Activated naive CD8-positive, alpha-beta T cell treated with anti-CD3 and anti-CD28 coated beads, Interleukin-2, amount 10 ng/mL, durations not matched to agents 7 days and 5 days (primary cell): ENCODE measurements around the gene YLPM1. TPM values are rescaled to one million over a fixed set of nuclear protein-coding genes. Genes with fewer than 3 reads are reported as not detected.

ENCODE experiments used
- ATAC-seq: fragments of 150-1000 bp; cut with Tn5 transposase; one replicate; pipeline ENCODE4 v1.10.0; 2021; ENCODE audit warnings: low read depth, moderate library complexity
- POLR2A ChIA-PET: fragments of 350-600 bp; sonication (Branson Sonifier 250); formaldehyde crosslinking; loops from one replicate; lab custom pipeline; 2021; ENCODE audit warnings: antibody characterized with exemption; lab: Charles Lee
- DNase-seq: peaks from one replicate; pipeline ENCODE4 v3.0.0; 2021
- H3K27ac Mint-ChIP-seq: one replicate; pipeline ENCODE4 v1.8.0; 2022; ENCODE audit warnings: mild to moderate bottlenecking, mixed read lengths
- H3K27me3 Mint-ChIP-seq: one replicate; pipeline ENCODE4 v1.8.0; 2022; ENCODE audit warnings: mild to moderate bottlenecking, moderate library complexity, mixed read lengths
- H3K36me3 Mint-ChIP-seq: one replicate; pipeline ENCODE4 v1.8.0; 2021; ENCODE audit warnings: mild to moderate bottlenecking, mixed read lengths
- H3K4me1 Mint-ChIP-seq: one replicate; pipeline ENCODE4 v1.8.0; 2021; ENCODE audit warnings: mixed read lengths
- H3K4me3 Mint-ChIP-seq: one replicate; pipeline ENCODE4 v1.8.0; 2022; ENCODE audit warnings: mild to moderate bottlenecking, moderate library complexity, mixed read lengths
- H3K9me3 Mint-ChIP-seq: one replicate; pipeline ENCODE4 v1.8.0; 2021; ENCODE audit warnings: mixed read lengths
- total RNA-seq, 2 experiments: library from RNA; stranded (reverse); gene quantifications; one replicate each; pipeline ENCODE4 v1.2.3, GENCODE V29; 2021

Gene YLPM1, protein sequence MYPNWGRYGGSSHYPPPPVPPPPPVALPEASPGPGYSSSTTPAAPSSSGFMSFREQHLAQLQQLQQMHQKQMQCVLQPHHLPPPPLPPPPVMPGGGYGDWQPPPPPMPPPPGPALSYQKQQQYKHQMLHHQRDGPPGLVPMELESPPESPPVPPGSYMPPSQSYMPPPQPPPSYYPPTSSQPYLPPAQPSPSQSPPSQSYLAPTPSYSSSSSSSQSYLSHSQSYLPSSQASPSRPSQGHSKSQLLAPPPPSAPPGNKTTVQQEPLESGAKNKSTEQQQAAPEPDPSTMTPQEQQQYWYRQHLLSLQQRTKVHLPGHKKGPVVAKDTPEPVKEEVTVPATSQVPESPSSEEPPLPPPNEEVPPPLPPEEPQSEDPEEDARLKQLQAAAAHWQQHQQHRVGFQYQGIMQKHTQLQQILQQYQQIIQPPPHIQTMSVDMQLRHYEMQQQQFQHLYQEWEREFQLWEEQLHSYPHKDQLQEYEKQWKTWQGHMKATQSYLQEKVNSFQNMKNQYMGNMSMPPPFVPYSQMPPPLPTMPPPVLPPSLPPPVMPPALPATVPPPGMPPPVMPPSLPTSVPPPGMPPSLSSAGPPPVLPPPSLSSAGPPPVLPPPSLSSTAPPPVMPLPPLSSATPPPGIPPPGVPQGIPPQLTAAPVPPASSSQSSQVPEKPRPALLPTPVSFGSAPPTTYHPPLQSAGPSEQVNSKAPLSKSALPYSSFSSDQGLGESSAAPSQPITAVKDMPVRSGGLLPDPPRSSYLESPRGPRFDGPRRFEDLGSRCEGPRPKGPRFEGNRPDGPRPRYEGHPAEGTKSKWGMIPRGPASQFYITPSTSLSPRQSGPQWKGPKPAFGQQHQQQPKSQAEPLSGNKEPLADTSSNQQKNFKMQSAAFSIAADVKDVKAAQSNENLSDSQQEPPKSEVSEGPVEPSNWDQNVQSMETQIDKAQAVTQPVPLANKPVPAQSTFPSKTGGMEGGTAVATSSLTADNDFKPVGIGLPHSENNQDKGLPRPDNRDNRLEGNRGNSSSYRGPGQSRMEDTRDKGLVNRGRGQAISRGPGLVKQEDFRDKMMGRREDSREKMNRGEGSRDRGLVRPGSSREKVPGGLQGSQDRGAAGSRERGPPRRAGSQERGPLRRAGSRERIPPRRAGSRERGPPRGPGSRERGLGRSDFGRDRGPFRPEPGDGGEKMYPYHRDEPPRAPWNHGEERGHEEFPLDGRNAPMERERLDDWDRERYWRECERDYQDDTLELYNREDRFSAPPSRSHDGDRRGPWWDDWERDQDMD (N-terminal part only)
- total RNA-seq: 10 to 100 TPM; 71.7 to 74.4 TPM

DNA sequence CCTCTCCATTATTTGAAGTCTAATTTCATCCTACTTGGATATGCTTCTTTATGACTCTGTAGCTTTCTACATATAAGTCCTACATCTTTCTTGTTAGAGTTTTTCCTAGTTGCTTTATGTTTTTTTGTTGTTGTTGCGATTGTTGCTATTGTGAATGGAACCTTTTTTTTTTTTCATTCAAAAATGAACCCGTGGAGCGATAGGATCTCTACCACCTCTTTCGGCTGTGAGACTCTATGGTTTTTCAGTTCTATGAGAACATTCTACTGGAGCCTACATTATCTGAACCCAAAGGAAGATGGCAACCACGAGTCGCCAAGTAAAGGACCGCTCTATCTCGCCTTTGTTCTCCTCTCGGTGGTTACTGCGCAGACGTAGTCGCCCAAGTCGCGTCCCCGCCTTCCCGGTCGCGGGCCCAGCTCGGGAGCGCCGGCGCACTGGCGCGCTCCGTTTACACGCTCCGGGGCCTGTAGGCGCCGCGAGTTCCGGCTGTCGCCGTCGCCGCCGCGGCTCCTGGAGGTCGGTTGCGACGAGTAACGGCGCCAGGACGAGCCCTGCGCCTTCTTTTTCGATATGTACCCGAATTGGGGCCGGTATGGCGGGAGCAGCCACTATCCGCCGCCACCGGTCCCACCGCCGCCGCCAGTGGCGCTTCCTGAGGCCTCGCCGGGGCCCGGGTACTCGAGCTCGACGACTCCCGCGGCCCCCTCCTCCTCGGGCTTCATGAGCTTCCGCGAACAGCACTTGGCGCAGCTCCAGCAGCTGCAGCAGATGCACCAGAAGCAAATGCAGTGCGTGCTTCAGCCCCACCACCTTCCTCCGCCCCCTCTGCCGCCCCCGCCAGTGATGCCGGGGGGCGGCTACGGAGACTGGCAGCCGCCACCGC is at the start of gene YLPM1:
Gene YLPM1, plus strand, starts transcription at position 400 of the 886 bp plus-strand sequence. Its CDS starts 174 bp downstream, at position 574.
- H3K36me3 Mint-ChIP-seq: peaks cover 23% of the 10 kb centered on the region
- H3K27me3 Mint-ChIP-seq: no peaks in the 10 kb centered on the region
- peak within 1 kb of the TSS; percentile 90 for H3K27ac Mint-ChIP-seq
- peaks cover 32% of the 10 kb centered on the region for H3K4me1 Mint-ChIP-seq
- ATAC-seq (peak; percentile 93), DNase-seq (peak; percentile 90)
- peak within 1 kb of the TSS; percentile 93 for H3K4me3 Mint-ChIP-seq
- POLR2A ChIA-PET: interaction anchor here (0.5 to 2.4 kb wide), 17 partner anchors 10 to 429 kb away, joined by 3 to 15 read pairs (median 5); partner anchors contain the start of genes DLST and LTBP2
- no peaks in the 10 kb centered on the region for H3K9me3 Mint-ChIP-seq

DNA sequence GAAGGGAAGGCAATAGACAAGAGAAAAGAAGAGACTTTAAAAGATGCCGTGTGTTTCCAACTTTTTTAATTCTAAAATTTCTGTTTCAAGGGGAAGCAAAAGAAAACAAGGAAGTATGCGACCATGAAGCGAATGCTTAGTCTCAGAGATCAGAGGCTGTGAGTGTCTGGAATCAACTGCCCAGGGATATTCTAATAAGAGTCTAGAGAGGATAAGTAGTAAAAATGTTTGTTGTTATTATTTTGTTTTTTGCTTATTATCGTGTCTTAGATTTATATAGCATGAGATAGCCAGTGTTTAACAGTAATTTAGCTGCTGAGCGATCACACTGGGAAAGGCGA is 49.8 kb upstream of the YLPM1 start:
- Mint-ChIP-seq H3K27ac (peak overlapping the region; percentile 98), H3K4me3 (peak overlapping the region; percentile 98), H3K36me3 (peaks cover 19% of the 10 kb centered on the region), H3K4me1 (peaks cover 38% of the 10 kb centered on the region), H3K9me3 (no peaks in the 10 kb centered on the region), H3K27me3 (no peaks in the 10 kb centered on the region)
- POLR2A ChIA-PET: no interaction called here
- DNase-seq: no peak
- no peak for ATAC-seq

DNA sequence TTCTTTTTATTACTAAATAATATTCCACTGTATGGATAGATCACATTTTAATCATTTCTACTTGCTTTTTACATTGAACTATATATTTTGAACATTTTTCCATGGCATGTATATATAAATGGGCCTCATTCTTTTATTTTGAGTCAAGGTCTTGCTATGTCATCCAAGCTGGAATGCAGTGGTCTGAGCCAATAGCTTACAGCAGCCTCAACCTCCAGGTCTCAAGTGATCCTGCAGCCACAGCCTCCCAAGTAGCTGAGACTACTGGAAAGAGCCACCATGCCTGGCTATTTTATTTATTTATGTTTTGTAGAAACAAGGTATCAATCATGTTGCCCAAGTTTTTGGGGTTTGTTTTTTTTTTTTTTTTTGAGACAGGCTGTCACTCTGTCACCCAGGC is 42.6 kb upstream of the YLPM1 start:
- Mint-ChIP-seq H3K4me3 (no peak overlapping the region), H3K27me3 (no peaks in the 10 kb centered on the region), H3K9me3 (no peaks in the 10 kb centered on the region), H3K36me3 (peaks cover 25% of the 10 kb centered on the region), H3K4me1 (peaks cover 4% of the 10 kb centered on the region), H3K27ac (no peak overlapping the region)
- ATAC-seq (no peak), DNase-seq (no peak)
- POLR2A ChIA-PET: interaction anchor here (0.7 kb wide), 1 partner anchor 34 kb away, joined by 6 read pairs; no protein-coding TSS in a partner anchor

DNA sequence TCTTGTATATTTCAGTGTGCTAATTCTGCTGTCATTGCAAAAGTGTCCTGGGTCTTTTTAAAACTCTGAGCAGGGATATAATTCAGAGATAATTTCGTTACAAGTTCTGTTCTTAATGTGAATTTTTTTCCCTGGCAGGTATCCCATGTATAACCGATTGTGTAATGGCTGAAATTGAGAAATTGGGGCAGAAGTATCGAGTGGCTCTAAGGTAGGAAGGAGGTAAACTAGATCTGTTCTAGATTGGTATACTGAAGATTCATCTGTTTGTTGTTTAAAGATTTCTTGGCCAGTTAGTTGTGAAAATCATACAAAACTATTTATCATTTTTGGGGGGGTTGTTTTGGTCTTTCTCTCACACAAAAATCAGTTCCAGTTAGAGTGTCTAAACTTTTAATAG is 40.0 kb upstream of the YLPM1 start:
- H3K27ac Mint-ChIP-seq: no peak overlapping the region
- no peaks in the 10 kb centered on the region for H3K27me3 Mint-ChIP-seq
- no peaks in the 10 kb centered on the region for H3K9me3 Mint-ChIP-seq
- ATAC-seq (no peak), DNase-seq (no peak)
- H3K36me3 Mint-ChIP-seq: peaks cover 20% of the 10 kb centered on the region
- POLR2A ChIA-PET: no interaction called here
- H3K4me1 Mint-ChIP-seq: peaks cover 2% of the 10 kb centered on the region
- H3K4me3 Mint-ChIP-seq: no peak overlapping the region

DNA sequence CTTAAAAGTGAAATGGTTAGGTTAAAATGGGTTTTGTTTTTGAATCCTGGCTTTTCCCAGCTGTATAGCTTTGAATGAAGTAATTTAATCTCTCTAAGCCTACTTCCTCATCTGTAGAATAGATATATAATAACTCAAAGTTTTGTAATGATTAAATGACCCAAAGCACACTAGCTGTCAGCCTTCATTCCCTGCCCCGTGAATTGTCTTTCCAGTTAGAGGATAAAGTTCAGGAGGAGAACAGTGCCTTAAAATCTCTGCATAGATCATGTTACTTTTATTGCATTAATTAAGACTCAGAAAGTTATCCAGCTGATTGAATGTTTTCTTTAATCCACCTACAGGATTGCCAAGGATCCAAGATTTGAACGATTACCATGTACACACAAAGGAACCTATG is 30.7 kb upstream of the YLPM1 start:
- DNase-seq (no peak), ATAC-seq (no peak)
- peaks cover 25% of the 10 kb centered on the region for H3K36me3 Mint-ChIP-seq
- no peak overlapping the region for H3K27ac Mint-ChIP-seq
- no peaks in the 10 kb centered on the region for H3K9me3 Mint-ChIP-seq
- H3K4me3 Mint-ChIP-seq: no peak overlapping the region
- H3K4me1 Mint-ChIP-seq: no peaks in the 10 kb centered on the region
- POLR2A ChIA-PET: no interaction called here
- H3K27me3 Mint-ChIP-seq: no peaks in the 10 kb centered on the region

DNA sequence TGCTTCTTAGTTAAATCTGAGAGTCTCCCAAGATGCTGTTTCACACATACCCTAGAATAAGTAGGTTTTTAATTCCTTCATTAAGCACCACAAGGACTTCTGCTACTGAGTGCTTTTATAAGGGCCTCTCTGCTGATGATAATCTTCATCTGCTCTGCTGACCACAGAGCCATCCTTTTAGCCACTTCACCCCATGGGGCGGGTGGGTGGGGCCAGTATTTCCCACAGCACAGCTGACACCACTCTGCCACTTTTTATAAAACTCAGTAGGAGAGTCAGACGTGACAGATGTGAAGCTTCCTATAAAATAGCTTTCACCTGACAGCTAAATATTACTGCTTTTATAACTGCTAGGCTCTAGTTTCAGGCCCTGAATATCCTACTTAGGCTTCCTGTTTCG is 29.9 kb upstream of the YLPM1 start:
- ATAC-seq (no peak), DNase-seq (no peak)
- Mint-ChIP-seq H3K9me3 (no peaks in the 10 kb centered on the region), H3K27me3 (no peaks in the 10 kb centered on the region), H3K36me3 (peaks cover 21% of the 10 kb centered on the region), H3K4me1 (no peaks in the 10 kb centered on the region), H3K4me3 (no peak overlapping the region), H3K27ac (no peak overlapping the region)
- POLR2A ChIA-PET: no interaction called here

DNA sequence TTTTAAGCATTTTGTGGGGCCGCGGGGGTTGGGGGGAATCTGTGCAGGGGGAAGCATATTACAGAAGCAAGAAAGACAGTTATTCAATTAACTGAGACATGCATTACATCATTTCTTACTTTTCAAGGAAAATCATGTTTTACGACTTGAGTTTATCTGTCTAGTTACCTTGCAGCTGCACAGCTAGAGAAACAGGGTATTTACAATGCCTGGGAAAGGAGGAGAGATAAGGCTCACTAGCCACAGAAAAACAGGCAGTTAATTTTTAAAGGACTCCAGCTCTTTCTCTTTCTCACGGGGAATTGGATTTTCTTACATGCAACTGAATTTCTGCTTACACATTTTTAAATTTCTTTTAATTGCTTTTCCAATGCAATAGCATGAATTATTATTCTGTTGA is 28.0 kb upstream of the YLPM1 start:
- H3K9me3 Mint-ChIP-seq: no peaks in the 10 kb centered on the region
- ATAC-seq (no peak), DNase-seq (no peak)
- H3K27ac Mint-ChIP-seq: no peak overlapping the region
- H3K27me3 Mint-ChIP-seq: no peaks in the 10 kb centered on the region
- POLR2A ChIA-PET: no interaction called here
- H3K36me3 Mint-ChIP-seq: peaks cover 31% of the 10 kb centered on the region
- H3K4me1 Mint-ChIP-seq: no peaks in the 10 kb centered on the region
- no peak overlapping the region for H3K4me3 Mint-ChIP-seq

DNA sequence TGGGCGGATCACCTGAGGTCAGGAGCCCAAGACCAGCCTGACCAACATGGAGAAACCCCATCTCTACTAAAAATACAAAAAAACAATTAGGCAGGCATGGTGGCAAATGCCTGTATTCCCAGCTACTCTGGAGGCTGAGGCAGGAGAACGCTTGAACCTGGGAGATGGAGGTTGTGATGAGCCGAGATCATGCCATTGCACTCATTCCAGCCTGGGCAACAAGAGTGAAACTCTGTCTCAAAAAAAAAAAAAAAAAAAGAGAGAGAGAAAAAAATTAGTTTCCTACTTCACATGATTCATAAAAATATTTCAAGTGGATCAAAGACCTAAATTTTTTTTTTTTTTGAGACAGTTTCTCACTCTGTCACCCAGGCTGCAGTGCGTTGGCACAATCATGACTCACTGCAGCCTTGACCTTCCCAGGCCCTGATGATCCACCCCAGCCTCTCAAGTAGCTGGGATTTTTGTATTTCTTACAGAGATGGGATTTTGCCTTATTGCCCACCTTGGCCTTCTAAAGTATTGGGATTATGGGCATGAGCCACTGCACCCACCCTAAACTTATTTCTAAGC is 25.3 kb upstream of the YLPM1 start:
- no peak overlapping the region for H3K4me3 Mint-ChIP-seq
- H3K27ac Mint-ChIP-seq: no peak overlapping the region
- no peaks in the 10 kb centered on the region for H3K9me3 Mint-ChIP-seq
- ATAC-seq (no peak), DNase-seq (no peak)
- no peaks in the 10 kb centered on the region for H3K4me1 Mint-ChIP-seq
- H3K27me3 Mint-ChIP-seq: no peaks in the 10 kb centered on the region
- POLR2A ChIA-PET: no interaction called here
- peaks cover 27% of the 10 kb centered on the region for H3K36me3 Mint-ChIP-seq

DNA sequence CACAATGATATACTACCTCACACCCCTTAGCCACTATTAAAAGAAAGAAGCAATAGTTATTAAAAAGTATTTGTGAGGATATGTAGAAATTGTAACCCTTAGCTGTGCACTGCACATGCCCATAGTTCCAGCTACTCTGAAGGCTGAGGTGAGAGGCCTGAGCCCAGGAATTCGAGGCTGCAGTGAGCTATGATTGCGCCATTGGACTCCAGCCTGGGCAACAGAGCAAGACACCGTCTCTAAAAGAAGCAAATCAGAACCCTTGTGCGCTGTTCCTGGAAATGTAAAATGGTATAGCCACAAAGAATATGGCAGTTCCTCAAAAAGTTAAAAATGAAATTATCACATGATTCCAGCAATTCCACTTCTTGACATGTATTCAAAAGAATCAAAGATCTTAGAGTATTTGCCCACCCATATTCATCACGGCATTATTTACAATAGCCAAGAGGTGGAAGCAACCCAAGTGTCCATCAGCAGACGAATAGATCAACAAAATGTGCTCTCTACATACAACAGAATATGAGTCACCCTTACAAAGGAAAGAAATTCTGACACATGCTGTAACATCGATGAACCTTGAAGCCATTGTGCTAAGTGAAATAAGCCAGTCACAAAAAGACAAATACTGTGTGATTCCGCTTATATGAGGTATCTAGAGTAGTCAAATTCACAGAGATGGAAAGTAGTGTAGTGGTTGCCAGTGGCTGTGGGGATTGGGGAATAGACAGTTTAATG is 23.7 kb upstream of the YLPM1 start:
- no peaks in the 10 kb centered on the region for H3K9me3 Mint-ChIP-seq
- ATAC-seq: no peak
- no peak for DNase-seq
- H3K27ac Mint-ChIP-seq: no peak overlapping the region
- POLR2A ChIA-PET: no interaction called here
- H3K27me3 Mint-ChIP-seq: no peaks in the 10 kb centered on the region
- H3K4me3 Mint-ChIP-seq: no peak overlapping the region
- peaks cover 2% of the 10 kb centered on the region for H3K4me1 Mint-ChIP-seq
- H3K36me3 Mint-ChIP-seq: peaks cover 26% of the 10 kb centered on the region

DNA sequence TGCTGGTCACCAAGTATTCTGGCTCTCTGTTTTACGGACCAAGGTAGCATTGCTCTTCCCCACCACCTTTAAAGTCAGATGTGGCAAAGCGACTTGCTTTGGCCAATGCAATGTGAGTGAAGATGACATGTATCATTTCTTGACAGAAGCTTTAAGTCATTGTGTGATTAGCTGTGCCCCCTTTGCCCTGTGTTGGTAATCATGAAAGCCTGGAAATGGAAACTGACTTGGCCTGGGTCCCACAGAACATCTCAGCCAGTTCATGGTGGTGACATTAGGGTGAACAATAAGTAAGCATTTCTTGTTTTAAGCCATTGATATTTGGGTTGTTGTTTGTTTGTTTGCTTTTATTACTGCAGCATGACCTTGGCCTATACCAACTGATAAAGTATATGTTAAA is 15.9 kb upstream of the YLPM1 start:
- H3K4me1 Mint-ChIP-seq: peaks cover 2% of the 10 kb centered on the region
- H3K4me3 Mint-ChIP-seq: no peak overlapping the region
- DNase-seq: no peak
- H3K36me3 Mint-ChIP-seq: peaks cover 3% of the 10 kb centered on the region
- no peak for ATAC-seq
- H3K27me3 Mint-ChIP-seq: no peaks in the 10 kb centered on the region
- H3K9me3 Mint-ChIP-seq: peaks cover 6% of the 10 kb centered on the region
- no peak overlapping the region for H3K27ac Mint-ChIP-seq
- POLR2A ChIA-PET: no interaction called here

DNA sequence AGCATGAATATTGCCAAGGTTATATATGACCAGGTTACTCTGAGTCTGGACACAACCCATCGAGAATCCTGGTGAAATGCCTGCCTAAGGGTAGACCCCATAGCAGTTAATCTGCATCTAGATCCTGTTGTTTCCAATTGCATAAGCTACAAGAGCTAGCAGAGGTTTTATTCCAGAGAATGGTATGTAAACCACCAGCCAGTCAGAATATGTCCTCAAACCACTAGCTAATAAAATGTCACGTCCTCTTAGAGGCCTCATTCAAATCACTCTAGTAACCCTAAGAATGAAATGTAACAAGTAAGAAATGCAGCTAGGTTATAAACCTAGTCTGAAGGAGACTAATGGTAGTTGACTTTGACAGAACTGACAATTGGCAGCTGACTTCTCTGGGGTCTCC is 9.0 kb upstream of the YLPM1 start:
- Mint-ChIP-seq H3K4me1 (no peaks in the 10 kb centered on the region), H3K27ac (no peak overlapping the region), H3K4me3 (no peak overlapping the region), H3K9me3 (peaks cover 6% of the 10 kb centered on the region), H3K36me3 (peaks cover 5% of the 10 kb centered on the region), H3K27me3 (no peaks in the 10 kb centered on the region)
- no peak for ATAC-seq
- DNase-seq: no peak
- POLR2A ChIA-PET: interaction anchor here (0.6 to 2.2 kb wide), 2 partner anchors 10 to 301 kb away, joined by 4 to 9 read pairs; partner anchors contain the start of gene YLPM1
